Inferior parietal cortex (tissue), 1 donor: ENCODE results near the gene PITRM1.
A peak's percentile ranks its signal among the peaks of the same experiment; 100 is the strongest.

Experiments used
- DNase-seq: peaks from one replicate; pipeline ENCODE4 v3.0.0-alpha.2; 2016; ENCODE audit errors: extremely low spot score

PITRM1 gene

DNA sequence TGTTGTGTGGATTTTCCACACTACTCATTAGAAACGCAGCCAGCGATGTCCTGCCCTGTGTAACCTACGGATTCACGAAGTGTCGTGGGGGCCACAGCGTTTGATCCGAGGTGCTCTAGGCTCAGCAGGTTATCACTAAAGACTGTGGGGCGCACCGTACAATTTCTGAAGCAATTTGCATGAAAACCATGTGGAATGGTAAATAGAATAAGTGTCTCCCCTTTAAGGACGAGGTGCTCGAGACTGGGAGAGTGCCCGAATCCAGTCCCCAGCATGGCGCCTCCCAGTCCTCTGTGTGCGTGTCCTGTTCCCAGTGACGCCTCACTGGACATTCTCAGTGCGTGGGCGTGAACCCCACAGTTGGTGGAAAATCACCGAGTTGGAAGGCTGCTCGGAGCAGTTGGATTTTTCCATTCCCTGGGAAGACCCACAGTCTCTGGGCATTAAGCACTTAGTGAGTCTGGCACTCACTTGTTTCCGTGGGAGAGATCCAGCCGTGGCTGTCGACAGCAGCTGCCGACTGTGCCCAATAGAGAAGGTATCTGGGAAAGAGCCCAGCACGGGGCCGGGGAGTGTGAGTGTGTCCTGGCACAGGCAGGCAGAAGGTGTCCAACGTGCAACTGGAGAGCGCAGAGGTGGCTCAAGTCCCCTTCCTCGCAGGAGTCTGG, 68.2 kb downstream of the PITRM1 start:
- peak; percentile 76 for DNase-seq

GRCh38 chr10:3103646-3104045, 68.9 kb downstream of the PITRM1 start:
- DNase-seq, result no peak

- DNase-seq, result peak; percentile 36
These were observed 69.7 kb downstream of the PITRM1 start for GRCh38 chr10:3102720-3103427.

DNA sequence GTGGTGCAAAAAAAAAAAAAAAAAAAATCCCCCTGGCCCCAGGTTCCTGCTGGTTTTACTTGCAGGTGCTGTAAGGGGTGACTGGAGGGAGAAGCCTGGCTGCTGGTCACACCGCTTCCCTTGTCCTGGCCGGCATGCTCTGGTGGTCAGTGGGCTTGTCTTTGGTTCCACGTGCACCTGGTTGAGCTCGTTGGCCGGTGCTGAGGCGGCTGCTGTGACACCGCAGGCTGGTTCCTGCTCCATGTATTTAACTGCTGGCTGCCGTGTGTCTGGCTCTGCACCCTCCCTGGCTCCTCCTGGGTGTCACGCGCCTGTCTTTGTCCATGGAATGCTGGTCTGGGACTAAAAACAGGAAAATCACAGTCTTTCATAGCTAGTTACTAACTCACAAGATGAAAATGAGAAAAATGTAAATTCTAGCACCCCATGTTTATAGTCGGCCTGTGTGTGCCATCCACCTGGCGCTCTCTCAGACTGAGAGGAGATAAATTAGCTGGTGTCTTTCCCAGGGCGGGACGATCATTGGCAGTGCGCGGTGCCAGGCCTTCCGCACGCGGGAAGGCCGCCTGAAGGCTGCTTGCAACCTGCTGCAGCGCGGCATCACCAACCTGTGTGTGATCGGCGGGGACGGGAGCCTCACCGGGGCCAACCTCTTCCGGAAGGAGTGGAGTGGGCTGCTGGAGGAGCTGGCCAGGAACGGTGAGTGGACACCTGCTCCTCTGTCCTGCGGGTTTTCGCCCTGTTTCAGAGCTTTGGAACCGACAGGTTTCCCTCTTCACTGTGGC, 71.5 kb downstream of the PITRM1 start:
- DNase-seq, result no peak

DNA sequence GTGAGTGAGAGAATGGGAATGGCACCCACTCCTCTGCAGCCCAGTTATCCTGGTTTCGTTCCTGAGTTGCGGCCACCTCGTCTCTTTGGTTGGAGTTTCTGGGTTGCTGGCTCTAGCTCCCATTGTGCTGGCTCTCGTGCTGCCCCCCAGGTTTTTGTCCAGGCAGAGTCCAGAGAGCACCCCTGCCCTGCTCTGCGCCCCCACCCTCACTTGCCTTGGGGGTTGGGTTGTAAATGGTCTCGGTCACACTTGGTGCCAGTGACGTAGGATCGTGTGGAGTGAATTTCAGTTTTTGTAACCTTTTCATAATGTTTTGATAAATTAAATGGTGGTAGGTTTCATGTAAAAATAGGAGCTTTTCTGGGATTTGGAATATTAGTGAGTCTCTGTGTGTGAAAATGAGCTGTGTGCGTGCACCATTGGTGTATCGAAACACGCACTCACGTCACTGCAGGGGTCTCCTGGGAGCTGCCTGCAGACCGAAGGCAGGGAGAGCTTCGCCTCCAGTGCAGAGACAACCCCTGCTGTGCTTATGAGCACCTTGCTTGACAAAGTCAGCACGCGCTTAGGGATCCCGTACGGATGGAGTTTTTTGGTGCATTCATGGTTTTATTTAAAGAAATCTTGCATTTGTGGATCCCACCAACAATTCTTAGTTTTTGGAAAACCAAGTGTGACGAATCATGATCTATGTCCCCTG, 72.3 kb downstream of the PITRM1 start:
- DNase-seq, result no peak

GRCh38 chr10:3099291-3100092, 73.1 kb downstream of the PITRM1 start:
- no peak for DNase-seq

GRCh38 chr10:3098689-3099088, 73.9 kb downstream of the PITRM1 start:
- DNase-seq, result no peak

GRCh38 chr10:3097160-3097559, 75.4 kb downstream of the PITRM1 start:
- no peak for DNase-seq

- DNase-seq, result no peak
These were observed 76.4 kb downstream of the PITRM1 start for GRCh38 chr10:3096149-3096548.

DNA sequence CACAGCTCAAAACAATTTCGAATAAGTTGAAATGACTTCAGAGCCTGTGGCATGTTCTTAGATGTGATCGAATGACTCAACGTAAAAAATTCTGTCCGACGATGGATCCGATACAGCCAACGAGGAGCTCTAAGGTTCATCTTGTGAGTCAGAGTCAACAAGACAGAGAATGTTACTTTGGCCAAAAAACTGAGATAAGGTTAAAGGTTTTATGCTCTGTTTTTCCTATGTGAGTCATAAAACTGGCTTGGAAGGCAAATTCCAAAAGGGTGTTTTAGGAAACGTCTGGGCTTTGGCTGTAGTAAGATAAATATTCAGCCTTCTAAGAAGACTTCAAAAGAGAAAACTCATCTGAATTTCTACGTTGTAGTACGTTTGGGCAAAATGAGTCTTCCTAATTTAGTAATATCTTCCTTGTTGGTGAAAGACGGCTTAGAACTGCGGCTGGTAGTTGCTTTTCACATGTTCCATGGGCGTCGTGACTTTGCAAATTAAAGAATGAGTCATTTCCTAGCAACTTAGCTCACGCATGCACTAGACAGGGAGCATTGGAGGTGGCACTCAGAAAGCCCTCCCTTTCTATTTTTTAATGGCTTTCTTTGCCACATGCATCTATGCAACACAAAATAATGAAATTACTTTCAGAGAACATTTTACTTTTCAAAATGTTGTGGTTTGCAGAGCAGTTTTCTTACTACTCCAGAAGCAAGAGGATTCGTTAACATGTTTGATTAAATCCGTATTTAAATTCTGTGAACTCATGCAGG, 77.0 kb downstream of the PITRM1 start:
- DNase-seq, result peak; percentile 75

GRCh38 chr10:3094609-3095036, 78.0 kb downstream of the PITRM1 start:
- no peak for DNase-seq

- no peak for DNase-seq
These were observed 78.6 kb downstream of the PITRM1 start for GRCh38 chr10:3093996-3094395.

GRCh38 chr10:3091921-3092320, 80.7 kb downstream of the PITRM1 start:
- no peak for DNase-seq

- DNase-seq, result no peak
These were observed 81.4 kb downstream of the PITRM1 start for GRCh38 chr10:3090914-3091787.

GRCh38 chr10:3090388-3090787, 82.2 kb downstream of the PITRM1 start:
- DNase-seq, result no peak
